NB4 (cell line): ENCODE data around the gene RPL29.

Source experiments
- CTCF ChIP-seq: IDR thresholded peaks from one replicate; pipeline ENCODE4 v1.5.1; 2012; ENCODE audit warnings: low read depth, low read length
- MYC ChIP-seq: IDR thresholded peaks from 2 replicates; pipeline ENCODE4 v1.6.1; 2011; ENCODE audit warnings: low read depth, low read length
- POLR2A ChIP-seq: IDR thresholded peaks from 2 replicates; pipeline ENCODE4 v1.6.1; 2011; ENCODE audit warnings: mild to moderate bottlenecking; ENCODE audit not compliant: insufficient read length; ENCODE audit errors: extremely low read depth

GRCh38 chr3:52030714-52031310 lies 35.1 kb upstream of the RPL29 start:
- TF ChIP-seq POLR2A (no peak), CTCF (no peak), MYC (no peak)
